Left lung (tissue), 10 donors: ENCODE measurements around the gene BARHL1. TPM values are rescaled to one million over a fixed set of nuclear protein-coding genes. Genes with fewer than 3 reads are reported as not detected.
"Not testable (repeated sequence)": the region's sequence is repeated elsewhere in the genome, so short reads cannot be mapped to it uniquely, and the experiment has no call there.

ENCODE experiments used
- ATAC-seq: fragments of 200-7000 bp; cut with Tn5 transposase; one replicate; pipeline ENCODE4 v1.9.1; 2020; ENCODE audit warnings: moderate library complexity
- DNase-seq, 4 donors: peaks; one replicate each; pipeline ENCODE4 v3.0.0-alpha.2; 2013 to 2020
- H3K27ac ChIP-seq, 2 donors: fragments of 200-600 bp; sonication (generic) in 1 of 2; one replicate each; pipeline versions ENCODE4 v1.5.0 to v1.8.0; 2020 to 2021
- H3K27me3 ChIP-seq, 2 donors: fragments of 200-600 bp; sonication (generic) in 1 of 2; one replicate each; pipeline versions ENCODE4 v1.5.0 to v1.8.0; 2020 to 2021
- H3K36me3 ChIP-seq, 2 donors: fragments of 200-600 bp; sonication (generic) in 1 of 2; one replicate each; pipeline versions ENCODE4 v1.5.0 to v1.8.0; 2020 to 2021
- H3K4me1 ChIP-seq, 2 donors: fragments of 200-600 bp; one replicate each; pipeline ENCODE4 v1.8.0; 2021
- H3K4me3 ChIP-seq, 2 donors: fragments of 200-600 bp; sonication (generic) in 1 of 2; one replicate each; pipeline versions ENCODE4 v1.5.0 to v1.8.0; 2020 to 2021; ENCODE audit warnings: mild to moderate bottlenecking in 1 of 2
- H3K9me3 ChIP-seq, 2 donors: fragments of 200-600 bp; sonication (generic) in 1 of 2; one replicate each; pipeline versions ENCODE4 v1.5.0 to v1.8.0; 2020 to 2021
- intact Hi-C, 2 donors: fragments of 100-400 bp; cut with DNase I; formaldehyde crosslinking; loops; one replicate each; pipeline versions ENCODE4 v1.11.2 to v1.14.2; 2022
- polyA plus RNA-seq, 6 donors: library from polyadenylated mRNA; unstranded; fragments of 120-200 nt; gene quantifications; one replicate each; pipeline ENCODE4 v1.2.1, GENCODE V29; 2013; ENCODE audit not compliant: insufficient read length in 6 of 6
- total RNA-seq, 2 donors: library from RNA; stranded (reverse); fragmentation: NEBNext Ultra II Directional; extraction: Animal tissue kit (Norgen Biotek cat#: 25700); gene quantifications; one replicate each; pipeline ENCODE4 v1.2.1, GENCODE V29; 2021
- TF ChIP-seq, protein P1 (sequence below), 2 donors: fragments of 200-600 bp; sonication (generic) in 1 of 2; IDR thresholded peaks; one replicate each; pipeline versions ENCODE4 v1.5.0 to v1.8.0; 2021; ENCODE audit warnings: antibody characterized with exemption in 2 of 2
- donor health status: DM: no; HTN: yes; CAD: no.
- donor health status: DM: no; HTN: no; CAD: no.

Gene BARHL1
- total and polyA plus RNA-seq, 8 donors: not detected

DNA sequence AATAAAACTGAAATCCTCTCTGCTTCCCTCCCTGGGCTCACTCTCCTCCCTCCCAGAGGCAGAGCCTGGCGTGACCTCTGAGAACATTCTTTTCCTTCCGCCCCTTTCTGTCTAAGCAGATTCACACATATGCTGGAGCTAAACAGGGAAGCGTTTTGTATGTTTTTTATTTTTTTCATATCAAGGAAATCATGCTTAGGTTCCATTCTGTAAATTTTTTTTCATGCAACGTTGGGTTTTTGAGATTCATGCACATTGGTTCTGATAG lies 20.2 kb upstream of the BARHL1 start:
- intact Hi-C loops: no loop called here
- Histone ChIP-seq H3K27me3 (peaks cover 5 to 35% of the 10 kb centered on the region in 2 donors), H3K36me3 (no peaks in the 10 kb centered on the region), H3K27ac (no peak overlapping the region), H3K9me3 (no peaks in the 10 kb centered on the region), H3K4me3 (no peak overlapping the region), H3K4me1 (no peaks in the 10 kb centered on the region)
- TF ChIP-seq, protein P1, sequence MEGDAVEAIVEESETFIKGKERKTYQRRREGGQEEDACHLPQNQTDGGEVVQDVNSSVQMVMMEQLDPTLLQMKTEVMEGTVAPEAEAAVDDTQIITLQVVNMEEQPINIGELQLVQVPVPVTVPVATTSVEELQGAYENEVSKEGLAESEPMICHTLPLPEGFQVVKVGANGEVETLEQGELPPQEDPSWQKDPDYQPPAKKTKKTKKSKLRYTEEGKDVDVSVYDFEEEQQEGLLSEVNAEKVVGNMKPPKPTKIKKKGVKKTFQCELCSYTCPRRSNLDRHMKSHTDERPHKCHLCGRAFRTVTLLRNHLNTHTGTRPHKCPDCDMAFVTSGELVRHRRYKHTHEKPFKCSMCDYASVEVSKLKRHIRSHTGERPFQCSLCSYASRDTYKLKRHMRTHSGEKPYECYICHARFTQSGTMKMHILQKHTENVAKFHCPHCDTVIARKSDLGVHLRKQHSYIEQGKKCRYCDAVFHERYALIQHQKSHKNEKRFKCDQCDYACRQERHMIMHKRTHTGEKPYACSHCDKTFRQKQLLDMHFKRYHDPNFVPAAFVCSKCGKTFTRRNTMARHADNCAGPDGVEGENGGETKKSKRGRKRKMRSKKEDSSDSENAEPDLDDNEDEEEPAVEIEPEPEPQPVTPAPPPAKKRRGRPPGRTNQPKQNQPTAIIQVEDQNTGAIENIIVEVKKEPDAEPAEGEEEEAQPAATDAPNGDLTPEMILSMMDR (IDR thresholded peaks at IDR 0.05): no peak
- no peak for DNase-seq
- ATAC-seq: no peak

DNA sequence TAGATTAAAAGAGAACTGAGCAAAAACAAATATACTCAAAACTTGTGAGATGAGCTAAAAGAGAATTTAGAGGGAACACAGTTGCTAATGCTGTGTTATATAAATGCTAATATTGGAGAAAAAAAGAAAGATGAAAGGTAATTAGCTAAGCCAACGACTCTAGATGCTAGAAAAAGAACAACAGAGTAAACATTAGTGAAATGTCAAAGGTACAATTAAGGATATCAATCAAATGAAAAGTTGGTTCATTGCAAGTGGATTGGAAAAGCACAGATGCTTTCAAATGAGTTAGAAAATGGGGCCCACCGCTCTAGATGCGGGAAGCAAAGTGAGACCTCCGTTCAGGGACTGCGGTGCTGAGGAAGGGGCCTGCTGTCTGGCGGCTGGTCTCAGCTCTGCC lies 17.9 kb upstream of the BARHL1 start:
- Histone ChIP-seq H3K36me3 (no peaks in the 10 kb centered on the region), H3K9me3 (no peaks in the 10 kb centered on the region), H3K27ac (no peak overlapping the region)

DNA sequence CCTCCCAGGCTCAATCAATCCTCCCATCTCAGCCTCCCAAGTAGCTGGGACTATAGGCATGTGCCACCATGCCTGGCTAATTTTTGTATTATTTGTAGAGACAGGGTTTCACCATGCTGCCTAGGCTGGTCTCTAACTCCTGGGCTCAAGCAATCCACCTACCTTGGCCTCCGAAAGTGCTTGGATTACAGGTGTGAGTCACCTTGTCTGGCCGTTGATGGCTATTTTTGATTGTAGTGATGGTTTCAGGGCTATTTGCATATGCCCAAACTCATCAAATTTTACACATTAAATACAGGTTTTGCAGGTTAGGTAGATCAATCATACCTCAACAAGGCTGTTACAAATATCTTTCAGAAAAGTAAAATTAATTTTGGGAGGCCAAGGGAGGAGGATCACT lies 13.6 kb upstream of the BARHL1 start:
- H3K4me1 ChIP-seq, H3K36me3 ChIP-seq, intact Hi-C loops, DNase-seq, H3K4me3 ChIP-seq, ATAC-seq, H3K27ac ChIP-seq, H3K9me3 ChIP-seq: not testable (repeated sequence)
- H3K27me3 ChIP-seq: peaks cover 0 to 22% of the 10 kb centered on the region in 2 donors

More for the DNA sequence above, 17.9 kb upstream of the BARHL1 start:
- DNase-seq (no peak), ATAC-seq (no peak)
- intact Hi-C loops: no loop called here
- no peak overlapping the region for H3K4me3 ChIP-seq
- TF ChIP-seq, protein P1 (IDR thresholded peaks at IDR 0.05): no peak
- peaks cover 5 to 31% of the 10 kb centered on the region in 2 donors for H3K27me3 ChIP-seq
- no peaks in the 10 kb centered on the region for H3K4me1 ChIP-seq

DNA sequence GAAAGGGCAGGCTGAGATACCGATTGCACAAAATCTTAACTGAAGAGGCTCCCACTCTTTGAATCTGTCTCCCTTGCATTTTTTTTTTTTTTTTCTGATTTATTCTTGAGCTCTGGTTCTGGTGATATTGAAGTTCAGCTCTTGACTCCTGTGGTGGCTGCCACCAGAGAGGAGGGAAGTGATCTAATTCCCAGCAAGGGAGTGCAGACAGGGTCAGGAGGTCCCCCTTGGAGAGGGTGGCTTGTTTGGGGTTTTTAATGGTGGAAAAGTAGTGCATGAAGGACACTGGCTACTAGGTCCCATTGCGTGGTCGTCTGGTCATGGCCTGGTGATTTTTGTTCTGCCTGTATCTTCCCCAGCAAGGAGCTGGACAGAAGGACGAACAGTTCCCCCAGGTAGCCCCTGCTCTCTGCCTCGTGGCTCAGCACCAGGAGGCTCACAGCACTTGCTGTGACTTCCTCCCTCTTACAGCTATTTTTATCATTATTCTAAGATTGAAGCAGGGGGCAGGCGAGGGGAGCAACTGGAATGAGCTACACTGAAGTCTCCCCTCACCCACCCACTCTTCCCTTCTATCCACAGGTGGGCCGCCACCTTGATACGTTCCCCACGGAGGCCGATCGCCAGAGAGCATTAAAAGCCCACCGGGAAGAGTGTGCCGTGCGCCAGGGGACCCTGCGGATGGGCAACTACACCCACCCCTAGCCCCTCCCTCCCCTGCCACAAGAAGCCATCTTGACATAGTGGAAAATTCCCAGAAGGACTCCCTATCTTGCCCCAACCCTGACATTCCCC lies 10.4 kb upstream of the BARHL1 start:
- no peak overlapping the region for H3K27ac ChIP-seq
- DNase-seq: no peak
- ATAC-seq: no peak
- H3K27me3 ChIP-seq: peaks cover 6 to 54% of the 10 kb centered on the region in 2 donors
- no peaks in the 10 kb centered on the region for H3K9me3 ChIP-seq
- H3K4me1 ChIP-seq: no peaks in the 10 kb centered on the region
- TF ChIP-seq, protein P1 (IDR thresholded peaks at IDR 0.05): no peak
- no peak overlapping the region for H3K4me3 ChIP-seq
- intact Hi-C loops: loop anchor here in 1 of 2 donors (5.0 to 10.0 kb wide), 2 partner anchors 60 to 157 kb away; partner anchors contain the start of gene CFAP77
- no peaks in the 10 kb centered on the region for H3K36me3 ChIP-seq

DNA sequence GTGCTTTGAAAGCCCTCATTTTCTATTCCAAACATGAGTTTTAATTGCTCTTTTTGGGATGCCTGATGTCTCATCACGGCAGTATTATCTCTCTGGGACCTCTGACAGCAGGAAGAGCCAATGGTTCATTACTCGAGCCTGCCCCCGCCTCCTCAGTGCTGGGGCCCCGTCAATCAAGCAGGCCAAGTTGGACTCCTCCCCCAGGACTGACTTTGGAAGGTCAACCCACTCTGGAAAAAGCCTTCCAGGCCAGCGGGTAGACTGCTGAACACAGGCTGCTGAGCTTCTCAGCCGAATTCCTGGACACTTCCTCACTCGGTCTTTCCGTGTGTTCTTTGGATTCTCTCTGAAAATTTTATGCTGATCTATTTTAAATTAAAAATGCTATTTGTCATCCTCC lies 9.5 kb upstream of the BARHL1 start:
- Histone ChIP-seq H3K27ac (no peak overlapping the region), H3K27me3 (peaks cover 13 to 63% of the 10 kb centered on the region in 2 donors), H3K36me3 (no peaks in the 10 kb centered on the region), H3K9me3 (no peaks in the 10 kb centered on the region), H3K4me3 (no peak overlapping the region), H3K4me1 (no peaks in the 10 kb centered on the region)
- intact Hi-C loops: loop anchor here in 1 of 2 donors (5.0 to 10.0 kb wide), 2 partner anchors 61 to 158 kb away; partner anchors contain the start of gene CFAP77
- ATAC-seq: no peak
- TF ChIP-seq, protein P1 (IDR thresholded peaks at IDR 0.05): no peak
- no peak for DNase-seq
